PFSK-1 (cell line): Measurements from ENCODE around the gene NLRP6.

Source experiments
- FOXP2 ChIP-seq: optimal IDR thresholded peaks from 2 replicates; pipeline ENCODE3; 2011; ENCODE audit warnings: borderline replicate concordance, control low read depth, inconsistent platforms; ENCODE audit not compliant: insufficient read depth; ENCODE audit errors: extremely low read length, extremely low read depth
- POLR2AphosphoS5 ChIP-seq: IDR thresholded peaks from 2 replicates; pipeline ENCODE4 v1.6.1; 2012; ENCODE audit warnings: low read depth, mild to moderate bottlenecking, control low read depth, low read length, moderate library complexity
- REST ChIP-seq, 2 experiments: IDR thresholded peaks; 2 replicates each; pipeline versions ENCODE4 v1.6.1 to v1.8.0; 2011 to 2012; ENCODE audit warnings: low read depth in 2 of 2, low read length in 2 of 2, control low read depth in 1 of 2, inconsistent platforms in 1 of 2, mild to moderate bottlenecking in 1 of 2, moderate library complexity in 1 of 2; ENCODE audit not compliant: insufficient read depth in 1 of 2
- SIN3A ChIP-seq: IDR thresholded peaks from 2 replicates; pipeline ENCODE4 v1.6.1; 2012; ENCODE audit warnings: mild to moderate bottlenecking, low read length, moderate library complexity, borderline replicate concordance; ENCODE audit not compliant: insufficient read depth
- TAF1 ChIP-seq: IDR thresholded peaks from 2 replicates; pipeline ENCODE4 v1.6.1; 2012; ENCODE audit warnings: low read length, control low read depth, borderline replicate concordance; ENCODE audit not compliant: insufficient read depth

Gene NLRP6

GRCh38 chr11:252666-253065 lies 25.5 kb upstream of the NLRP6 start:
- TF ChIP-seq FOXP2, result no peak
- no peak for TF ChIP-seq REST (IDR thresholded peaks at IDR 0.05; ENCODE audit: insufficient read depth in 1 of 2, low read depth in 2 of 2, low read length in 2 of 2)
- TF ChIP-seq TAF1, result no peak
- TF ChIP-seq POLR2AphosphoS5, result no peak; the same call in 1 of the 2 replicates

- no peak for TF ChIP-seq REST (IDR thresholded peaks at IDR 0.05; ENCODE audit: insufficient read depth in 1 of 2, low read depth in 2 of 2, low read length in 2 of 2)
- peak; percentile 59; the same call in 1 of the 2 replicates for TF ChIP-seq POLR2AphosphoS5
These were observed 24.9 kb upstream of the NLRP6 start for GRCh38 chr11:253160-253885.

DNA sequence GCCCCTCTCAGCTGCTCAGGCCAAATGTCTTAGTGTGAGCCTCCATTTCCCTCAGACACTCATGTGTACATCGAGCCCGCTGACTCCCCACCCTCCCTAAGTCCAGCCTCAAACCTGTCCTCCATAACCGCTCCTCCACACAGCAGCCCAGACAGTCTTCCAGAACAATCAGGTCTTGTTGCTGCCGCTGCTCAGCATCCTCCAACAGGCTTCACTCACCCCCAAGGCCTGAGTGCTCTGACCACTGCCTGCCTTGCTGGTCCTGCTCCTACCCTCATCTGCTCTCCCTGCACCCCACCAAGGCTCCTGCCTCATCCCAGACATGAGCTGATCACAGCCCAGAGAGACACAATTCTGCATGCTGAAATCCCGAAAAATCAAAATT lies 24.3 kb upstream of the NLRP6 start:
- TF ChIP-seq FOXP2 (no peak), POLR2AphosphoS5 (no peak), TAF1 (no peak), SIN3A (no peak), REST (IDR thresholded peaks at IDR 0.05; ENCODE audit: insufficient read depth in 1 of 2, low read depth in 2 of 2, low read length in 2 of 2) (no peak)

GRCh38 chr11:255176-255575 lies 23.0 kb upstream of the NLRP6 start:
- TF ChIP-seq REST (IDR thresholded peaks at IDR 0.05; ENCODE audit: insufficient read depth in 1 of 2, low read depth in 2 of 2, low read length in 2 of 2) (no peak), TAF1 (no peak), POLR2AphosphoS5 (no peak), FOXP2 (no peak), SIN3A (no peak)

- no peak for TF ChIP-seq POLR2AphosphoS5
- no peak for TF ChIP-seq TAF1
- TF ChIP-seq SIN3A, result no peak
- no peak for TF ChIP-seq FOXP2
- TF ChIP-seq REST (IDR thresholded peaks at IDR 0.05; ENCODE audit: insufficient read depth in 1 of 2, low read depth in 2 of 2, low read length in 2 of 2), result no peak
These were observed 22.4 kb upstream of the NLRP6 start for GRCh38 chr11:255816-256215.
